Measurements from ENCODE around the gene CCDC149. TPM values are rescaled to one million over a fixed set of nuclear protein-coding genes. Genes with fewer than 3 reads are reported as not detected.

Gene CCDC149
- total RNA-seq, 1 donor from 2014 or later: 10.2 TPM

DNA sequence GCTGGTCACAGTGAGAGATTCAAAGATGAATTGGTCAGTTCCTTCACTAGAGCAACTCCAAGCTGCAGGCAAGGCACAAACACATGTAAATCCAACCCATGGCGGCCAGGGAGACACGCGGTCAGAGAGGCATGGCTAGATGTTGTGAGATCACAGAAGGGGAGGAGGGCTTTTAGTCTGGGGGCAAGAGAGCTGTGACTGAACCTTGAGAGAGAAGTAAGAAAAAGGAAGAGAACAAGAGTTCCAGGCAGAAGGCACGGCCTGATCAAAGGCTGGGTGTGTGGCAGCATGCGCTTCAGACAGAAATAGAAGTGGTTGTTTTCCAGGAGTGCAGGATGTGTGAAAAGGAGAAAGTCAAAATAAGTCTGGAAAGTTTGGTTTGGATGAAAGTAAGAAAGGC lies 15.9 kb downstream of the CCDC149 start:
- no peak overlapping the region for H3K4me3 Mint-ChIP-seq (ENCODE audit: unreplicated experiment)

DNA sequence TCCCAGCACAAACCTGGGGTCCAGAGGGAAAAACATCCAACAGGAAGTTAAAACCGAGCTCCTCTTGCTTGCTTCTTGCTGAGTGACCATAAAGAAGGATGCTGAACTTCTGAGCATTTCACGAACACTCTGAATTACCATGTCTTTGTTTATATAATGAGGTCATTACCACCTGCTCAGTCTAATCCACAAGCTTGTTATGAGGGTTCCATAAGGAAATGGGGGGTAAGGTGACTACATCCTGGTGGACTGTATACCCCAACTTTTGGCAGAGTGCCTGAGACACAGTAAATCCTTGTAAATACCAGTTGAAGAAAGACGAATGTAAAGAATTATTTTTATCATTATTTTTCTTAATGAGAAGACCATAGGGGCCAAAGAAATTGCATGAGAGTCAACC lies 16.8 kb downstream of the CCDC149 start:
- H2AFZ ChIP-seq (ENCODE audit: low read depth, low read length): no peak overlapping the region
- H3K4me1 Mint-ChIP-seq (ENCODE audit: low read depth, unreplicated experiment): no peaks in the 10 kb centered on the region
- H3K27ac Mint-ChIP-seq (ENCODE audit: unreplicated experiment): no peak overlapping the region
- H3K36me3 ChIP-seq (ENCODE audit: insufficient read depth, low read length): no peaks in the 10 kb centered on the region
- H3K4me3 ChIP-seq (ENCODE audit: insufficient read depth, low read depth, low read length): no peak overlapping the region
- no peaks in the 10 kb centered on the region for H3K79me2 ChIP-seq (ENCODE audit: insufficient read depth, low read length)
- peaks cover 6% of the 10 kb centered on the region for H3K4me1 ChIP-seq (ENCODE audit: insufficient read depth, low read length)
- DNase-seq (ENCODE audit: low read depth): no peak
- no peaks in the 10 kb centered on the region for H3K27me3 Mint-ChIP-seq (ENCODE audit: low read depth, unreplicated experiment)
- no peaks in the 10 kb centered on the region for H3K9me3 ChIP-seq (ENCODE audit: insufficient read depth, low read depth, low read length)
- FAIRE-seq: no peak
- H3K27ac ChIP-seq (ENCODE audit: low read depth, low read length): no peak overlapping the region
- TF ChIP-seq EZH2 (IDR thresholded peaks at IDR 0.05; ENCODE audit: insufficient read depth, low read length) (no peak), CTCF (IDR thresholded peaks at IDR 0.05; ENCODE audit: insufficient read depth, low read depth, low read length) (no peak)
- peaks cover 17% of the 10 kb centered on the region for H4K20me1 ChIP-seq (ENCODE audit: insufficient read depth, low read length)
- H3K9me3 Mint-ChIP-seq (ENCODE audit: unreplicated experiment): no peaks in the 10 kb centered on the region
- no peaks in the 10 kb centered on the region for H3K27me3 ChIP-seq (ENCODE audit: insufficient read depth, low read length)
- H3K9ac ChIP-seq (ENCODE audit: low read length): no peak overlapping the region
- no peak overlapping the region for H3K4me3 Mint-ChIP-seq (ENCODE audit: unreplicated experiment)
- no peak overlapping the region for H3K4me2 ChIP-seq (ENCODE audit: low read length)
- H3K36me3 Mint-ChIP-seq (ENCODE audit: low read depth, unreplicated experiment): no peaks in the 10 kb centered on the region

More for the DNA sequence above, 15.9 kb downstream of the CCDC149 start:
- Histone ChIP-seq H3K4me2 (ENCODE audit: low read length) (no peak overlapping the region), H3K4me3 (ENCODE audit: insufficient read depth, low read depth, low read length) (no peak overlapping the region), H3K79me2 (ENCODE audit: insufficient read depth, low read length) (no peaks in the 10 kb centered on the region), H2AFZ (ENCODE audit: low read depth, low read length) (no peak overlapping the region), H3K4me1 (ENCODE audit: insufficient read depth, low read length) (peaks cover 6% of the 10 kb centered on the region), H3K36me3 (ENCODE audit: insufficient read depth, low read length) (no peaks in the 10 kb centered on the region), H3K9me3 (ENCODE audit: insufficient read depth, low read depth, low read length) (no peaks in the 10 kb centered on the region), H3K9ac (ENCODE audit: low read length) (no peak overlapping the region), H3K27ac (ENCODE audit: low read depth, low read length) (no peak overlapping the region), H3K27me3 (ENCODE audit: insufficient read depth, low read length) (no peaks in the 10 kb centered on the region), H4K20me1 (ENCODE audit: insufficient read depth, low read length) (peaks cover 17% of the 10 kb centered on the region)
- H3K4me1 Mint-ChIP-seq (ENCODE audit: low read depth, unreplicated experiment): no peaks in the 10 kb centered on the region
- H3K9me3 Mint-ChIP-seq (ENCODE audit: unreplicated experiment): no peaks in the 10 kb centered on the region
- no peaks in the 10 kb centered on the region for H3K36me3 Mint-ChIP-seq (ENCODE audit: low read depth, unreplicated experiment)
- no peak overlapping the region for H3K27ac Mint-ChIP-seq (ENCODE audit: unreplicated experiment)
- FAIRE-seq (no peak), DNase-seq (ENCODE audit: low read depth) (no peak)
- no peak for TF ChIP-seq CTCF (IDR thresholded peaks at IDR 0.05; ENCODE audit: insufficient read depth, low read depth, low read length)
- TF ChIP-seq EZH2 (IDR thresholded peaks at IDR 0.05; ENCODE audit: insufficient read depth, low read length): no peak
- no peaks in the 10 kb centered on the region for H3K27me3 Mint-ChIP-seq (ENCODE audit: low read depth, unreplicated experiment)

- H3K27ac Mint-ChIP-seq (ENCODE audit: unreplicated experiment): no peak overlapping the region
- H3K36me3 Mint-ChIP-seq (ENCODE audit: low read depth, unreplicated experiment): no peaks in the 10 kb centered on the region
- no peak overlapping the region for H3K4me3 Mint-ChIP-seq (ENCODE audit: unreplicated experiment)
- no peaks in the 10 kb centered on the region for H3K27me3 ChIP-seq (ENCODE audit: insufficient read depth, low read length)
- no peak overlapping the region for H2AFZ ChIP-seq (ENCODE audit: low read depth, low read length)
- H3K4me2 ChIP-seq (ENCODE audit: low read length): no peak overlapping the region
- no peaks in the 10 kb centered on the region for H3K27me3 Mint-ChIP-seq (ENCODE audit: low read depth, unreplicated experiment)
- H3K4me1 ChIP-seq (ENCODE audit: insufficient read depth, low read length): peaks cover 6% of the 10 kb centered on the region
- H4K20me1 ChIP-seq (ENCODE audit: insufficient read depth, low read length): peaks cover 17% of the 10 kb centered on the region
- H3K4me1 Mint-ChIP-seq (ENCODE audit: low read depth, unreplicated experiment): no peaks in the 10 kb centered on the region
- H3K4me3 ChIP-seq (ENCODE audit: insufficient read depth, low read depth, low read length): no peak overlapping the region
- FAIRE-seq: no peak
- no peak overlapping the region for H3K27ac ChIP-seq (ENCODE audit: low read depth, low read length)
- no peaks in the 10 kb centered on the region for H3K9me3 ChIP-seq (ENCODE audit: insufficient read depth, low read depth, low read length)
- H3K9ac ChIP-seq (ENCODE audit: low read length): no peak overlapping the region
- no peaks in the 10 kb centered on the region for H3K79me2 ChIP-seq (ENCODE audit: insufficient read depth, low read length)
- no peaks in the 10 kb centered on the region for H3K36me3 ChIP-seq (ENCODE audit: insufficient read depth, low read length)
- H3K9me3 Mint-ChIP-seq (ENCODE audit: unreplicated experiment): no peaks in the 10 kb centered on the region
- DNase-seq (ENCODE audit: low read depth): no peak
- no peak for TF ChIP-seq CTCF (IDR thresholded peaks at IDR 0.05; ENCODE audit: insufficient read depth, low read depth, low read length)
- TF ChIP-seq EZH2 (IDR thresholded peaks at IDR 0.05; ENCODE audit: insufficient read depth, low read length): no peak
Measured at GRCh38 chr4:24895461-24895860, 17.4 kb downstream of the CCDC149 start.

Data from astrocyte (in vitro differentiated cells and primary cell).